OCI-LY7 (cell line): ENCODE data around the gene CA5A. TPM values are rescaled to one million over a fixed set of nuclear protein-coding genes. Genes with fewer than 3 reads are reported as not detected.

Experiments used
- BruUV-seq: library from RNA; stranded (reverse); fragments of 400-500 nt; replicated peaks from 2 replicates; lab custom pipeline; 2021; lab: Mats Ljungman, UMichigan
- CTCF ChIA-PET: fragments of 300-600 bp; sonication (Branson Sonifier 250); formaldehyde crosslinking; loops from one replicate; lab custom pipeline; 2022; ENCODE audit warnings: antibody characterized with exemption; ENCODE audit not compliant: unreplicated experiment; lab: Charles Lee
- POLR2A ChIA-PET: fragments of 300-600 bp; sonication (Branson Sonifier 250); formaldehyde crosslinking; loops from one replicate; lab custom pipeline; 2022; ENCODE audit warnings: antibody characterized with exemption; lab: Charles Lee
- DNase-seq: peaks from one replicate; pipeline ENCODE4 v3.0.0-alpha.2; 2015; ENCODE audit warnings: low spot score
- H2AFZ ChIP-seq: fragments of 200-600 bp; sonication (generic), shearing (Covaris generic); 2 replicates; pipeline ENCODE4 v1.6.1; 2014; ENCODE audit warnings: mild to moderate bottlenecking, antibody characterized with exemption, low read length, moderate library complexity
- H3K27ac ChIP-seq: fragments of 200-600 bp; sonication (generic); 2 replicates; pipeline ENCODE4 v1.5.1; 2014; ENCODE audit warnings: mixed run types, low read depth, mild to moderate bottlenecking, moderate library complexity, low read length, inconsistent platforms; ENCODE audit not compliant: poor library complexity, severe bottlenecking
- H3K36me3 ChIP-seq: fragments of 200-600 bp; sonication (generic); 2 replicates; pipeline ENCODE4 v1.6.1; 2014; ENCODE audit warnings: mild to moderate bottlenecking, antibody characterized with exemption, low read length, moderate library complexity, mixed read lengths; ENCODE audit not compliant: insufficient read depth
- H3K4me1 ChIP-seq: fragments of 200-600 bp; sonication (generic); 2 replicates; pipeline ENCODE4 v1.5.1; 2014; ENCODE audit warnings: mild to moderate bottlenecking, low read length; ENCODE audit not compliant: insufficient read depth, poor library complexity, severe bottlenecking
- H3K4me2 ChIP-seq: fragments of 200-600 bp; sonication (generic); 2 replicates; pipeline ENCODE4 v1.6.1; 2014; ENCODE audit warnings: mild to moderate bottlenecking, low read length
- H3K4me3 ChIP-seq: fragments of 200-600 bp; sonication (generic); 2 replicates; pipeline ENCODE4 v1.5.1; 2014; ENCODE audit warnings: mild to moderate bottlenecking, low read depth, low read length; ENCODE audit not compliant: poor library complexity, severe bottlenecking
- H3K79me2 ChIP-seq: fragments of 200-600 bp; sonication (generic); 2 replicates; pipeline ENCODE4 v1.6.1; 2016; ENCODE audit warnings: low read depth, mild to moderate bottlenecking, low read length, moderate library complexity, mixed read lengths; ENCODE audit not compliant: insufficient read depth
- H3K9me2 ChIP-seq: fragments of 200-600 bp; sonication (generic); 2 replicates; pipeline ENCODE4 v1.6.1; 2016; ENCODE audit warnings: mild to moderate bottlenecking, low read length, mixed read lengths; ENCODE audit not compliant: insufficient read depth
- H3K9me3 ChIP-seq: fragments of 200-600 bp; sonication (generic); 2 replicates; pipeline ENCODE4 v1.6.1; 2014; ENCODE audit warnings: mild to moderate bottlenecking, mixed run types, low read length, mixed read lengths
- H4K20me1 ChIP-seq: fragments of 200-600 bp; sonication (generic); 2 replicates; pipeline ENCODE4 v1.6.1; 2014; ENCODE audit warnings: mild to moderate bottlenecking, antibody characterized with exemption, low read length, moderate library complexity, mixed read lengths; ENCODE audit not compliant: insufficient read depth
- EZH2phosphoT487 ChIP-seq: fragments of 200-600 bp; sonication (generic); IDR thresholded peaks from 2 replicates; pipeline ENCODE4 v1.6.1; 2018; ENCODE audit warnings: low read depth, borderline replicate concordance, mild to moderate bottlenecking, mixed run types, antibody characterized with exemption, low read length, moderate library complexity, mixed read lengths
- intact Hi-C: fragments of 100-400 bp; cut with micrococcal nuclease; formaldehyde crosslinking; loops from one replicate; pipeline ENCODE4 v1.10.0; 2022; ENCODE audit not compliant: unreplicated experiment
- total RNA-seq, 2 experiments: library from RNA; depleted of rRNA in 1 of 2; stranded (reverse); fragments of >200 nt in 1 of 2; shearing (Covaris generic) in 1 of 2; gene quantifications; 2 replicates each; pipeline ENCODE4 v1.2.3, GENCODE V29; 2014 to 2022
- TF ChIP-seq, protein P1 (sequence below): fragments of 200-600 bp; sonication (generic); conservative IDR thresholded peaks from 2 replicates; pipeline ENCODE4 v1.5.1; 2014; ENCODE audit warnings: mild to moderate bottlenecking, antibody characterized with exemption, low read length, moderate library complexity, mixed read lengths

Gene CA5A
- total RNA-seq, 2 experiments from 2014 or later, result not detected

GRCh38 chr16:87974178-87974577, 37.8 kb upstream of the CA5A start:
- ChIA-PET POLR2A (no interaction called here), CTCF (no interaction called here)
- Histone ChIP-seq H3K79me2 (peaks cover 47% of the 10 kb centered on the region), H3K36me3 (peaks cover 30% of the 10 kb centered on the region), H3K4me1 (no peaks in the 10 kb centered on the region), H2AFZ (no peak overlapping the region), H3K4me3 (no peak overlapping the region), H3K9me2 (no peaks in the 10 kb centered on the region), H3K27ac (no peak overlapping the region), H3K4me2 (no peak overlapping the region), H3K9me3 (no peaks in the 10 kb centered on the region; the same call in 1 of the 2 replicates), H4K20me1 (no peaks in the 10 kb centered on the region)
- DNase-seq, result no peak
- TF ChIP-seq, protein P1, sequence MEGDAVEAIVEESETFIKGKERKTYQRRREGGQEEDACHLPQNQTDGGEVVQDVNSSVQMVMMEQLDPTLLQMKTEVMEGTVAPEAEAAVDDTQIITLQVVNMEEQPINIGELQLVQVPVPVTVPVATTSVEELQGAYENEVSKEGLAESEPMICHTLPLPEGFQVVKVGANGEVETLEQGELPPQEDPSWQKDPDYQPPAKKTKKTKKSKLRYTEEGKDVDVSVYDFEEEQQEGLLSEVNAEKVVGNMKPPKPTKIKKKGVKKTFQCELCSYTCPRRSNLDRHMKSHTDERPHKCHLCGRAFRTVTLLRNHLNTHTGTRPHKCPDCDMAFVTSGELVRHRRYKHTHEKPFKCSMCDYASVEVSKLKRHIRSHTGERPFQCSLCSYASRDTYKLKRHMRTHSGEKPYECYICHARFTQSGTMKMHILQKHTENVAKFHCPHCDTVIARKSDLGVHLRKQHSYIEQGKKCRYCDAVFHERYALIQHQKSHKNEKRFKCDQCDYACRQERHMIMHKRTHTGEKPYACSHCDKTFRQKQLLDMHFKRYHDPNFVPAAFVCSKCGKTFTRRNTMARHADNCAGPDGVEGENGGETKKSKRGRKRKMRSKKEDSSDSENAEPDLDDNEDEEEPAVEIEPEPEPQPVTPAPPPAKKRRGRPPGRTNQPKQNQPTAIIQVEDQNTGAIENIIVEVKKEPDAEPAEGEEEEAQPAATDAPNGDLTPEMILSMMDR, result no peak
- TF ChIP-seq EZH2phosphoT487, result no peak
- intact Hi-C loops, result no loop called here
- no TSS peak for BruUV-seq

GRCh38 chr16:87973717-87974116, 37.4 kb upstream of the CA5A start:
- intact Hi-C loops, result no loop called here
- BruUV-seq, result no TSS peak
- POLR2A ChIA-PET, result interaction anchor here (0.9 kb wide), 1 partner anchor 20 kb away, joined by 3 read pairs; no protein-coding TSS in a partner anchor
- TF ChIP-seq, protein P1, result no peak
- no peak for TF ChIP-seq EZH2phosphoT487
- H3K4me3 ChIP-seq, result no peak overlapping the region
- no peaks in the 10 kb centered on the region for H4K20me1 ChIP-seq
- H3K4me2 ChIP-seq, result no peak overlapping the region
- no peaks in the 10 kb centered on the region for H3K4me1 ChIP-seq
- no peak overlapping the region for H2AFZ ChIP-seq
- H3K9me2 ChIP-seq, result no peaks in the 10 kb centered on the region
- peaks cover 52% of the 10 kb centered on the region for H3K79me2 ChIP-seq
- CTCF ChIA-PET, result no interaction called here
- H3K36me3 ChIP-seq, result peaks cover 30% of the 10 kb centered on the region
- H3K27ac ChIP-seq, result no peak overlapping the region
- DNase-seq, result no peak
- no peaks in the 10 kb centered on the region; the same call in 1 of the 2 replicates for H3K9me3 ChIP-seq

GRCh38 chr16:87971933-87972332, 35.6 kb upstream of the CA5A start:
- H4K20me1 ChIP-seq, result no peaks in the 10 kb centered on the region
- no peak overlapping the region for H3K27ac ChIP-seq
- peaks cover 30% of the 10 kb centered on the region for H3K36me3 ChIP-seq
- no TSS peak for BruUV-seq
- H2AFZ ChIP-seq, result no peak overlapping the region
- ChIA-PET POLR2A (no interaction called here), CTCF (no interaction called here)
- H3K79me2 ChIP-seq, result peaks cover 62% of the 10 kb centered on the region
- intact Hi-C loops, result no loop called here
- H3K9me2 ChIP-seq, result no peaks in the 10 kb centered on the region
- H3K4me2 ChIP-seq, result no peak overlapping the region
- no peak overlapping the region for H3K4me3 ChIP-seq
- TF ChIP-seq, protein P1, result no peak
- no peak for TF ChIP-seq EZH2phosphoT487
- no peaks in the 10 kb centered on the region; the same call in 1 of the 2 replicates for H3K9me3 ChIP-seq
- H3K4me1 ChIP-seq, result no peaks in the 10 kb centered on the region
- DNase-seq, result no peak
